ENCODE results near the gene MOB4.

- no peak for TF ChIP-seq CTCF (conservative IDR thresholded peaks at IDR 0.05; ENCODE audit: low read length)
- TF ChIP-seq EZH2phosphoT487 (IDR thresholded peaks at IDR 0.05; ENCODE audit: borderline replicate concordance) = no peak
These were observed 44.3 kb downstream of the MOB4 start for GRCh38 chr2:197560146-197560665.

Data from Loucy (cell line).